Trophoblast cell (in vitro differentiated cells and primary cell): Measurements from ENCODE around the gene BRD9.
"Not testable (repeated sequence)": the region's sequence is repeated elsewhere in the genome, so short reads cannot be mapped to it uniquely, and the experiment has no call there.

Experiments
- DNase-seq, 2 donors: peaks; one replicate each; pipeline ENCODE4 v3.0.0-alpha.2; 2016
- H2AFZ ChIP-seq: 2 replicates; pipeline ENCODE4 v1.6.1; 2013; ENCODE audit warnings: low read length, moderate library complexity, mild to moderate bottlenecking; ENCODE audit not compliant: insufficient read depth, poor library complexity
- H2AK5ac ChIP-seq: 2 replicates; pipeline ENCODE4 v1.6.1; 2013; ENCODE audit warnings: mild to moderate bottlenecking, low read length
- H2BK120ac ChIP-seq: 2 replicates; pipeline ENCODE4 v1.6.1; 2013; ENCODE audit warnings: low read length, mild to moderate bottlenecking, moderate library complexity; ENCODE audit not compliant: insufficient read depth, poor library complexity
- H2BK12ac ChIP-seq: 2 replicates; pipeline ENCODE4 v1.6.1; 2013; ENCODE audit warnings: mild to moderate bottlenecking, low read length, moderate library complexity
- H2BK5ac ChIP-seq: 2 replicates; pipeline ENCODE4 v1.6.1; 2013; ENCODE audit warnings: low read length, low read depth, moderate library complexity, mild to moderate bottlenecking; ENCODE audit not compliant: poor library complexity
- H3K14ac ChIP-seq: 2 replicates; pipeline ENCODE4 v1.6.1; 2013; ENCODE audit warnings: mild to moderate bottlenecking, low read length
- H3K18ac ChIP-seq: 2 replicates; pipeline ENCODE4 v1.6.1; 2013; ENCODE audit warnings: mild to moderate bottlenecking, low read length
- H3K23ac ChIP-seq: 2 replicates; pipeline ENCODE4 v1.6.1; 2013; ENCODE audit warnings: low read length
- H3K27ac ChIP-seq: 2 replicates; pipeline ENCODE4 v1.5.1; 2013; ENCODE audit warnings: low read depth, mild to moderate bottlenecking, inconsistent platforms, low read length, moderate library complexity
- H3K27me3 ChIP-seq: 2 replicates; pipeline ENCODE4 v1.6.1; 2013; ENCODE audit warnings: inconsistent platforms, mild to moderate bottlenecking, low read length, moderate library complexity; ENCODE audit not compliant: insufficient read depth
- H3K36me3 ChIP-seq, 2 experiments: 1 replicate in 1 of 2; 2 replicates in 1 of 2; pipeline ENCODE4 v1.6.1; 2013; ENCODE audit warnings: low read length in 2 of 2, mild to moderate bottlenecking in 2 of 2, moderate library complexity in 1 of 2; ENCODE audit not compliant: insufficient read depth in 2 of 2, control insufficient read depth in 1 of 2
- H3K4ac ChIP-seq: 2 replicates; pipeline ENCODE4 v1.6.1; 2013; ENCODE audit warnings: low read depth, mild to moderate bottlenecking, low read length, moderate library complexity
- H3K4me1 ChIP-seq, 2 experiments: 1 replicate in 1 of 2; 2 replicates in 1 of 2; pipeline ENCODE4 v1.6.1; 2013; ENCODE audit warnings: low read length in 2 of 2, mild to moderate bottlenecking in 2 of 2, moderate library complexity in 1 of 2; ENCODE audit not compliant: insufficient read depth in 2 of 2, control insufficient read depth in 1 of 2
- H3K4me2 ChIP-seq: 2 replicates; pipeline ENCODE4 v1.6.1; 2013; ENCODE audit warnings: inconsistent platforms, mild to moderate bottlenecking, low read length, moderate library complexity
- H3K4me3 ChIP-seq: 2 replicates; pipeline ENCODE4 v1.5.1; 2013; ENCODE audit warnings: mild to moderate bottlenecking, low read depth, low read length, inconsistent platforms
- H3K79me1 ChIP-seq: one replicate; pipeline ENCODE4 v1.6.1; 2013; ENCODE audit warnings: low read length
- H3K79me2 ChIP-seq: 2 replicates; pipeline ENCODE4 v1.6.1; 2013; ENCODE audit warnings: low read length, mild to moderate bottlenecking; ENCODE audit not compliant: control insufficient read depth, insufficient read depth, poor library complexity
- H3K9ac ChIP-seq: 2 replicates; pipeline ENCODE4 v1.6.1; 2013; ENCODE audit warnings: mild to moderate bottlenecking, low read length
- H3K9me3 ChIP-seq: 2 replicates; pipeline ENCODE4 v1.6.1; 2013; ENCODE audit warnings: low read depth, mild to moderate bottlenecking, control low read depth, inconsistent platforms, low read length; ENCODE audit not compliant: insufficient read depth
- H4K12ac ChIP-seq: 2 replicates; pipeline ENCODE4 v1.6.1; 2013; ENCODE audit warnings: low read depth, mild to moderate bottlenecking, low read length, moderate library complexity
- H4K8ac ChIP-seq: 2 replicates; pipeline ENCODE4 v1.6.1; 2013; ENCODE audit warnings: low read depth, mild to moderate bottlenecking, low read length, moderate library complexity
- H4K91ac ChIP-seq: one replicate; pipeline ENCODE4 v1.6.1; 2013; ENCODE audit warnings: low read depth, mild to moderate bottlenecking, low read length, moderate library complexity
- WGBS: extraction: QIAGEN DNeasy Blood & Tissue Kit; methylation state at CpG from one replicate; pipeline ENCODE4 v1.1.7; 2013; ENCODE audit warnings: missing lambda C conversion rate; ENCODE audit not compliant: insufficient read length, insufficient coverage; ENCODE audit errors: extremely low coverage; 5-methylcytosine and 5-hydroxymethylcytosine counted together

The BRD9 gene

GRCh38 chr5:838431-838851 is 54.2 kb downstream of the BRD9 start:
- H3K4me2 ChIP-seq, H4K12ac ChIP-seq, H3K79me2 ChIP-seq, H3K4me1 ChIP-seq, H2BK5ac ChIP-seq, H3K4ac ChIP-seq, H2BK120ac ChIP-seq, H3K18ac ChIP-seq, H3K23ac ChIP-seq, H3K79me1 ChIP-seq, H2AK5ac ChIP-seq, H3K27ac ChIP-seq, H4K91ac ChIP-seq, H3K14ac ChIP-seq, H3K27me3 ChIP-seq, H2AFZ ChIP-seq, H4K8ac ChIP-seq, H3K9me3 ChIP-seq, H3K9ac ChIP-seq, H2BK12ac ChIP-seq, H3K4me3 ChIP-seq, H3K36me3 ChIP-seq: not testable (repeated sequence)
- WGBS = no CpG with 5 or more reads among the region's 10 CpGs
- peak in 1 of 2 donors; percentile 76 for DNase-seq

DNA sequence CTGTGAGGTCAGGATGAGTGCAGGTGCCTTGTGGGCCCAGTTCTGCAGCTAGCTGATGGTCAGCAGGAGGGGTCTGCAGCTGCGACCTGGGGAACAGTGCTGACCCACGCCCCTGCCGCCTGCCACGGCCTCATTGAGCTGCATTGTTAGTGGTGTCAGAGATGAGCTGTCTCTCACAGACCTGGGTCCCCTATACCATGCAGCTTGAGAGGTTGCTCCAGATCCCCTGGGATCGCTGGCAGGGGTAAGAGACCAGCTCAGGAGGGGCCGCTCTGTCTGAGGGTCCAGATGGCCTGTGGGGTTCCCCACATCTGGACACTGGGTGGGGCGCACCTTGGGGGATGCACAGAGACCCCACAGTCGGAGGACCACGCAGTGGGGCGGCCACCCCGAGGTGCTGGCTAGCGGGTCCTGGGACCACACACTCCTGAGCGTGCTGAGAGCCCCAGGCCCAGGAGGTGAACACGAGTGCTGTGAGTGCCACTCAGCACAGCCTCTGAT is 54.9 kb downstream of the BRD9 start:
- H3K9me3 ChIP-seq, H3K79me2 ChIP-seq, H3K4me3 ChIP-seq, H2BK120ac ChIP-seq, H2AFZ ChIP-seq, H3K4me1 ChIP-seq, H3K9ac ChIP-seq, DNase-seq, H3K4ac ChIP-seq, H2BK5ac ChIP-seq, H3K23ac ChIP-seq, H3K14ac ChIP-seq, H4K91ac ChIP-seq, H4K12ac ChIP-seq, H2AK5ac ChIP-seq, H2BK12ac ChIP-seq, H3K27me3 ChIP-seq, H3K4me2 ChIP-seq, H3K36me3 ChIP-seq, H3K27ac ChIP-seq, H3K79me1 ChIP-seq, H4K8ac ChIP-seq, H3K18ac ChIP-seq: not testable (repeated sequence)
- WGBS = no CpG with 5 or more reads among the region's 14 CpGs

DNA sequence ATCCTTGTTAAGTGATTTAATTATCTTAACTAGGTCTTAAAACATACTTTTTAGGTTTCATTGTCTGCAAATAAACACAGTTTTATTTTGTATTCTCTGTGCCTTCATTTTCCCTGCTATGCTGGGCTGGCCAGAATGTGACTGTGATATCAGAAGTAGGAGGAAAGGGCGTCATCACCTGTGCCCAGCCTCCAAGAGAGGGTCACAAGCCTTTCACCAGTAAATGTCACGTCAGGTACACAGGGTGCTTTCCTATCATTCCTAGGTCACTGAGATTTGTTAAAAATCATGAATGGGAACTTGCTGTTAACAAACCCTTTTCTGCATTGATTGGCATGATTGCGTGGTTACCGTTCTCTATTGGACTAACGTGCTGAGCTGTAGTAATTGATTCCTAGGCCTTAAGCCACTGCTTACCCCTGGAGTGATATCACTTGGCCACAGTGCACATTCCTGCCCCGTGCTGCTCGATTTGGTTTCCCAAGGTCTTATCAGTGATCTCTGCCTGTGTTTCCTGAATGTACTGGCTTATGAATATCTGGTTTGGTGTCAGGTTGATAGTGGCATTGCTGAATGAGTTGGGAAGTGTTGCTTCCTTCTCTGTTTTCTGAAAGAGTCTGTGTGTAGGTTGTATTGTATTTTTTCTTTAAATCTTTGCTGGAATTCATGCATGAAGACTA is 56.5 kb downstream of the BRD9 start:
- not testable (repeated sequence) for H3K4me1 ChIP-seq, H3K4ac ChIP-seq, H3K4me3 ChIP-seq, H2AK5ac ChIP-seq, H4K91ac ChIP-seq, H3K14ac ChIP-seq, H2BK120ac ChIP-seq, H3K9me3 ChIP-seq, H3K36me3 ChIP-seq, H4K8ac ChIP-seq, H2BK5ac ChIP-seq, H2BK12ac ChIP-seq, H3K27me3 ChIP-seq, H3K79me2 ChIP-seq, H3K27ac ChIP-seq, H3K4me2 ChIP-seq, H2AFZ ChIP-seq, H3K9ac ChIP-seq, H3K23ac ChIP-seq, H3K79me1 ChIP-seq, H3K18ac ChIP-seq, H4K12ac ChIP-seq
- DNase-seq = peak in 1 of 2 donors; percentile 28
- WGBS = no CpG with 5 or more reads among the region's 7 CpGs

GRCh38 chr5:834013-834412 is 58.6 kb downstream of the BRD9 start:
- H2BK5ac ChIP-seq, H3K79me2 ChIP-seq, H3K4ac ChIP-seq, H3K27ac ChIP-seq, H3K4me3 ChIP-seq, H3K27me3 ChIP-seq, DNase-seq, H3K23ac ChIP-seq, H4K91ac ChIP-seq, H2AFZ ChIP-seq, H2BK120ac ChIP-seq, H2AK5ac ChIP-seq, H3K36me3 ChIP-seq, H3K18ac ChIP-seq, H2BK12ac ChIP-seq, H4K12ac ChIP-seq, H4K8ac ChIP-seq, H3K4me2 ChIP-seq, H3K4me1 ChIP-seq, H3K79me1 ChIP-seq, H3K9ac ChIP-seq, H3K9me3 ChIP-seq, H3K14ac ChIP-seq: not testable (repeated sequence)
- no CpG with 5 or more reads among the region's 2 CpGs for WGBS
